Left ventricle myocardium inferior (tissue), 1 donor: ENCODE results near the gene DPF3. TPM values are rescaled to one million over a fixed set of nuclear protein-coding genes. Genes with fewer than 3 reads are reported as not detected.

ENCODE experiments used
- DNase-seq: peaks from one replicate; pipeline ENCODE4 v3.0.0-alpha.2; 2020
- H3K27ac ChIP-seq: fragments of 200-600 bp; replicated peaks from 2 replicates; pipeline ENCODE4 v1.8.0; 2021
- H3K27me3 ChIP-seq: fragments of 200-600 bp; 2 replicates; pipeline ENCODE4 v1.8.0; 2021; ENCODE audit warnings: low read depth
- H3K36me3 ChIP-seq: fragments of 200-600 bp; 2 replicates; pipeline ENCODE4 v1.8.0; 2021
- H3K4me1 ChIP-seq: fragments of 200-600 bp; 2 replicates; pipeline ENCODE4 v1.8.0; 2021
- H3K4me3 ChIP-seq: fragments of 200-600 bp; 2 replicates; pipeline ENCODE4 v1.8.0; 2021; ENCODE audit warnings: mild to moderate bottlenecking, moderate library complexity
- H3K9me3 ChIP-seq: fragments of 200-600 bp; replicated peaks from 2 replicates; pipeline ENCODE4 v1.8.0; 2021
- CTCF ChIP-seq: fragments of 200-600 bp; IDR thresholded peaks from 2 replicates; pipeline ENCODE4 v1.8.0; 2021; ENCODE audit warnings: antibody characterized with exemption, mild to moderate bottlenecking, borderline replicate concordance
- intact Hi-C: fragments of 100-400 bp; cut with micrococcal nuclease; formaldehyde crosslinking; loops from one replicate; pipeline ENCODE4 v1.11.0; 2022
- total RNA-seq: library from RNA; stranded (reverse); fragmentation: NEBNext Ultra II Directional; extraction: Animal tissue kit (Norgen Biotek cat#: 25700); gene quantifications from one replicate; pipeline ENCODE4 v1.2.1, GENCODE V29; 2021
- donor health status: DM: no; HTN: yes; CAD: no; lungs with severe emphysema.

DPF3 gene
- total RNA-seq, 1 donor from 2014 or later: 37.7 TPM

DNA sequence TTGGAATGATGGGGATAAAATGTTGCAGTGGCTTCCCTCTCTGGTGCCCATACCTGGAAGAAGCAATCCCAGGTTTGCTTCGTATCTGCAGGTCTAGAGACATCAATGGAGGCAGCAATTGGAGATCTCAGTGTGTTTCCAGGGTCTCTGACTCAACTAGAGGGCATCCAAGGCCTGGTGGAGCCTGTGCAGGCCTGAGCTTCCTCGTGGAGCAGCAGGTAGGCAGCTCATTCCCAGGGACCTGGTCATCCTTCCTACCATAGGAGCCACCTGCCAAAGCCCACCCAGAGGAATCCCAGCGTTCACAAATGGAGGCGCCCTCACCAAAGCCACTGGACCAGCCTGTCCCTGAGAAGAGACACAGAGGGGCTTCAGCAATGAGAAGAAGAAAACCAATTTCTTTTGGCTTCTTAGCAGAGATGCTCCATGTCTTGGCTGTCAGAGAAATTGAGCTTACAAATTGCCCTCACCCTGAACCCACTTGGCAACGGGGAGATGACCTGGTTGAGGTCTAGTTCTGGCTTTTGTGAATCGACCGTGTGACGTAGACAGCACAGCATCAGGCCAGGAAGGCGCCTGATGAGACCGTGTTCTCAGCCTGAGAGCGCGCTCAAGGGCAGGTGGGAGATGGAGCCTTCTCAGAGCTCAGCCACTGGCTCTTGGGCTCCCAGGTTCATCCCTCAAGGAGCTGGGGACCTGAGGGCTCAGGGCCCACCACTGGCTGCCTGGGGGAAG, 283.6 kb downstream of the DPF3 start:
- DNase-seq: no peak
- Histone ChIP-seq H3K9me3 (no peaks in the 10 kb centered on the region), H3K4me1 (peaks cover 48% of the 10 kb centered on the region), H3K27me3 (no peaks in the 10 kb centered on the region), H3K36me3 (no peaks in the 10 kb centered on the region), H3K27ac (no peak overlapping the region), H3K4me3 (no peak overlapping the region)
- intact Hi-C loops: no loop called here
- TF ChIP-seq CTCF: no peak

DNA sequence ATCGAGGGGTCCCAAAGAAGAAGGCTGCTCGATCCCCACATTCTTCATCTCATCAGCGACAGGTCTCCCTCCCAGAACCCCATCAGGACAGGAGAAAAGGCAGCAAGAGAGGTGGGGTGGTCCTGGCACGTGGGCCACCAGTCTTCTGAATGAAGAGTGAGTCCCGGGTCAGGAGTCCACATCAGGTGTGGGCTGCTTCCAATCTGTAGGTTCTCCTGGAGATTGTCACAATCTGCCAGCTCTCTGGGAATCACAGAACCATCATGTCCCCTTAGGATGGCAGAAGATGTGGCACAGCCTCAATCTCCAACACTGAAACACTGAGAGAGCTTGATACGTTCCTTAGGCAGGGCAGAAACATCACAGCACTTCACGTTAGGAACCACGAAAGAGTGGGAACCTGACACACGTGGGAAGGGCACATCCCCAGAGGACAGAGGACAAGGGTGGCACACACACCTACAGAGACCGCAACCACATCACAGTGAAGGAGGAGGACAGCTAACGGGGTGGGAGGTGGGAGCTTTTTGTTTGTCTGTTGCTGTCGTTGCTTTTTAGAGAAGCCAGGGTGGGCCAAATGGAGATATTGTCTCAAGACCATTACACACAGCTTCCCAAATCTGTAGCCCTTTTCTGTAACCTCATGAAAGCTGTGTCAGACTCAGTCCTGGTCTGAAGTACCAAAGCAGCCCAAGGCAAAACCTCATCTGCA, 284.5 kb downstream of the DPF3 start:
- intact Hi-C loops: no loop called here
- TF ChIP-seq CTCF: no peak
- Histone ChIP-seq H3K4me1 (peaks cover 39% of the 10 kb centered on the region), H3K27ac (no peak overlapping the region), H3K9me3 (no peaks in the 10 kb centered on the region), H3K4me3 (no peak overlapping the region), H3K36me3 (no peaks in the 10 kb centered on the region), H3K27me3 (no peaks in the 10 kb centered on the region)
- no peak for DNase-seq

- Histone ChIP-seq H3K4me3 (no peak overlapping the region), H3K9me3 (no peaks in the 10 kb centered on the region), H3K4me1 (peaks cover 31% of the 10 kb centered on the region), H3K36me3 (no peaks in the 10 kb centered on the region), H3K27me3 (no peaks in the 10 kb centered on the region), H3K27ac (no peak overlapping the region)
- intact Hi-C loops: no loop called here
- TF ChIP-seq CTCF: no peak
- no peak for DNase-seq
Observed at GRCh38 chr14:72608391-72609204, 285.3 kb downstream of the DPF3 start.

DNA sequence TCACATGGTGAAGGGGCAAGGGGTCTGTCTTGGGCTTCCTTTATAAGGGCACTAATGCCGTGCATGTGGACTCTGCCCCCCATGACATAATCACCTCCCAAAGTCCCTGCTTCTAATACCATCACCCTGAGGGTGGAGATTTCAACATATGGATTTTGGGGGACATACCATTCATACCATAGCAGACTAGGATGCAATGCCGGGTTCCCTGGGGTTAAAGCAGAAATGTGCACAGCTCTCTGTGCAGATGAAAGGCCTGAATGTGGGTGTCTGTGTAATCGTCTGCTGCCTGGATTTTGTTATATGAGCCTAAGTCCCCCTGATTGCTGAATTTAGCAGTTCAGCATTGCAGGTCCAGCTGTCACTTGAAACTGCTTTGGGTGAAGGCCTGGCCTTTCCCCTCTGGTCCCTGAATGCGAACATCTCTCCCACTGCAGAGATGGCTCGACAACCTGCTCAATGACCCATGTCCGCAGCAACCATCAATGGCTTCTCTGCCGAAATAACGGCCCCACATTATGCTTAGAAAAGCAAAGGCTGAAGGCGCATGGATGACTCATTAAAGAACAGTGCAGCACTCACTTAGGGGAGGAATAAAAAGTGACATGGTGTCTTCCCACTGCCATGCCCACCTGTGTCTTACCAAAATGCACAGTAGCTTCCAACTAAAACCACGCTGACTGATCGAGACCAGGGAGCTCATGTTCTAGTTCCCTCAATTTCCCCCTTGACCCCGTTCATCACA, 286.3 kb downstream of the DPF3 start:
- H3K4me1 ChIP-seq: peaks cover 20% of the 10 kb centered on the region
- H3K36me3 ChIP-seq: no peaks in the 10 kb centered on the region
- no peak overlapping the region for H3K4me3 ChIP-seq
- intact Hi-C loops: no loop called here
- no peak for DNase-seq
- H3K27ac ChIP-seq: no peak overlapping the region
- H3K9me3 ChIP-seq: no peaks in the 10 kb centered on the region
- H3K27me3 ChIP-seq: no peaks in the 10 kb centered on the region
- no peak for TF ChIP-seq CTCF

DNA sequence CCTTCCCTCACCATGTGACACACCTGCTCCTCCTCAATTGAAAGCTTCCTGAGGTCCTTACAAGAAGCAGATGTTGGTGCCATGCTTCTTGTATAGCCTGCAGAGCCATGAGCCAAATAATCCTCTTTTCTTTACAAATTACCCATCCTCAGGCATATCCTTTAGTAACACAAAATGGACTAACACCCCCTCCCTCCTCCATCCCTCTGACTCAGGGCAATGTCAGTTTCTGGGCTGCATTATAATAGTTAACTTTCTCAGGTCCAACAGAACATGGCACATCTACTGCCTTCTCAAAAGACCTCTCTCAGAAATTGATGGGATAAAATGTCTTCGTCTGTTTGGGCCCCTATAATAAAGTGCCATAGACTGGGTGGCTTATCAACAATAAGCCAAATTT, 287.0 kb downstream of the DPF3 start:
- DNase-seq: no peak
- no peak overlapping the region for H3K27ac ChIP-seq

More for the DNA sequence above, 287.0 kb downstream of the DPF3 start:
- Histone ChIP-seq H3K4me3 (no peak overlapping the region), H3K27me3 (no peaks in the 10 kb centered on the region), H3K36me3 (no peaks in the 10 kb centered on the region), H3K4me1 (peaks cover 14% of the 10 kb centered on the region), H3K9me3 (no peaks in the 10 kb centered on the region)
- intact Hi-C loops: no loop called here
- TF ChIP-seq CTCF: no peak
